GM21423 (cell line): ENCODE data around the gene SEPTIN6.
A peak's percentile ranks its signal among the peaks of the same experiment; 100 is the strongest.

Source experiments
- ATAC-seq: cut with Tn5 transposase; IDR thresholded peaks from one replicate; pipeline ENCODE4 v1.9.1; 2021; ENCODE audit warnings: mild to moderate bottlenecking, moderate library complexity; ENCODE audit not compliant: unreplicated experiment

SEPTIN6 gene

DNA sequence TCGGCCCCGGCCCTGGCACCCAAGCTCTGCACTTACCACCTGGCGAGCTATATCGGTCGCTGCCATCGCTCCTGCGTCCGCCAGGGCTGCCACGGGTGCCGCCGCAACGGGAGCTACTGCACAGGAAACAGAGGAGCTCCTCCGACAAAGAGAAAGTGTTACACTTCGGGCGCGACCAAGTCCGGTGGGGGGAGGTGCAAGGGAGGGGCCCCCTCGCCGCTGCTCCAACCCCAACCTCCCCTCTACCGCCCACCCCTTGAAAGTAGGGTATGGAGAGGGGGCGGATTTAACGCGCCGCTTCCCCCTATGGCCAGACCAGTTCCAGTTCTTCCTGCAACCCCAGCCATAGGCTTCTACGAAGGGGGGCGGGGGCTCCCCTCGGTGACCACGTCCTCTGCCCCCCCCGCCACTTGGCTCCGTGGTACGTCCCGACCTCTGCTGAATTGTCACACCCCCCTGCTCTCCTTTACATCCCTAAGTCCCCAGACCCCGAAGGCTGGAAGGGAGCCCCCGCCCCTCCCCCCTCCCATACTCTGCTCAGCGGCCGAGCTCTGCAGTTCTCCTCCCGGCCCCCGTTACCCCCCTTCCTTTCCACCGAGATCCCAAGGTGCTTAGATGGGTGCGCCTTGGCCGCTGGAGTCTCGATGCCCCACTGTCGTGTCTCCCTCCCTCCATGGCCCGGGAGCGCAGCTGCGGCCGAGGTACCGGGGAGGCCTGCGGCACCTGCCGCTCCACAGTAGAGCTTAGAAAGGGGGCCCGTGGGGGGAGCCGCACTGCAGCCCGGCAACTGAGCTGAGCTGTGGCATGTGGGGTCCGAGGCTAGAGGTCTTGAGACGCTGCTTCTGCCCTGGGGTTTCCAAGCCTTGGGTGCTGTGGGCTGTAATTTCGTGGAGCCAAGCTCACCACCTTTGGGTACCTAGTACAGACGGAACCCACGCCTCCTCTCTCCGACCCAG lies at the start of gene SEPTIN6:
Gene SEPTIN6, minus strand, starts transcription at position 129 of the 956 bp plus-strand sequence. Its CDS starts 63 bp downstream, at position 66.
- ATAC-seq: peak; percentile 70

DNA sequence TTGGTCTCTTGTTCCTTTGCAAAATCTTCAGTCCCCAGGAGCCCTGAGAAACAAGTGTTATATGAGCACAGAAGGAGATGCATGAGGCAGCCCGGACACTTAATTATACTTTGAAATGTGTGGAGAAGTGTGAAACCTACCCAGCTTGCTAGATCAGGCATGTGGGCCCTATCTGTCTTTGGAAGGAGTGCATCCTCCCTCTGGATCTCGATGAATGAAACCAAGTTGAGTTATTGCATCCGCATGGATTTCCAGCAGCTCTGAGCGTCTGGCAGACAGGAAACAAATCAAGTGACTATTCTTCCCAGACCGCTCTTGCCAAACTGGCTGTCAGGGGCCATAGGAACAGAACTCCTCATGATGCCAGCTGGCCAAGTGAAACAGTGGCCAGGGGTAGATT lies 45.8 kb upstream of the SEPTIN6 start:
- no peak for ATAC-seq

- no peak for ATAC-seq
These were observed 43.3 kb upstream of the SEPTIN6 start for GRCh38 chrX:119736206-119736764.

DNA sequence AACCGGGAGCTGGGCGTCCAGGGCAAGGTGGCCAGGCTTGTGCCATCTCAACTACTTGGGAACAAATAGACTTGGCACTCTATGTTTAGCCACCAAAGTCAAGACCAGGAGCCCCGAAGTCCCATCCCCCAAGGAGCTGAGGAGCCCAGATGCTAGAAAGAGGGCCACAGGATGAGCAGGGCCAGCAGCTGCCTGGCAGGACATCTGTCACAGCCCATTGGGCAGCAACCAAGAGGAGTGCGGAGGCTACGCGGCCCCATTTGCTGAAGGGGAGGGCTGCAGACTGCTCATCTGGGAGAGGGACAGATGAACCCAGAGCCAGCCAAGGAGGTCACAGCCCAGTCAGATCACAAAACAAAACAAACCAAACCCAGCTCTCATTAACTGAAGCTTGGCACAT lies 42.5 kb upstream of the SEPTIN6 start:
- no peak for ATAC-seq

- ATAC-seq: no peak
These were observed 42.0 kb upstream of the SEPTIN6 start for GRCh38 chrX:119734897-119735339.

- ATAC-seq: no peak
These were observed 36.6 kb upstream of the SEPTIN6 start for GRCh38 chrX:119729408-119730201.

GRCh38 chrX:119728487-119728886 lies 35.5 kb upstream of the SEPTIN6 start:
- no peak for ATAC-seq

DNA sequence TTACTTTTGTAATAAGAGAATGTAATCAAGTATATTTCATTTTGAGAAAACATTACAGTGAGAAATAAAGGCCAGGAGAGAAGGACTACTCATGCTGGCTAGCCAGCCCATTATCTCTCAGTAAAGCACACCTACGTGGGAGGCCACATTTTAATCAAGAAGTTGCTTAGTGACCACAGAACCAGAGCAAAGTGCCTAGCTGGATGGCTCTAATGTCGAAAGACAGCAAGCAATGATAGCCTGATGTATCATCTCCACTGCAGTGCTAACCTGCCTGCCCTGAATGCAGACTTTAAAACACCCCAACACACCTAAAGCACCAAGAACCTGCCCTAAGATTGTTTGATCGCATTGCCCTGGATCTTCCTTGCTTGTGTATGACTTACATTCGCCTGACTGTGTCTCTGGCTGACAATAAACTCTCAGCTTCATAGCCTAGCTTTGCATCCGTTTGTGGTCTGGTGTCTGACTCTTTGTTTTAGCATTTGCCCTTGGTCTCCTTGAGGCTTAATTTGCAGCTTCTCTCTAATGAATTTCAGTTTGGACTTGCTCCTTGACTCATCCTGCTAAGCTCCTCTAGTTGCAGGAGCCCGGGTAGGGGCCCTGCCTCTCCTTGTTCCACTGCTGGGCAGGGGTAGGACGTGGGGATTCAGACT lies 34.1 kb upstream of the SEPTIN6 start:
- no peak for ATAC-seq

DNA sequence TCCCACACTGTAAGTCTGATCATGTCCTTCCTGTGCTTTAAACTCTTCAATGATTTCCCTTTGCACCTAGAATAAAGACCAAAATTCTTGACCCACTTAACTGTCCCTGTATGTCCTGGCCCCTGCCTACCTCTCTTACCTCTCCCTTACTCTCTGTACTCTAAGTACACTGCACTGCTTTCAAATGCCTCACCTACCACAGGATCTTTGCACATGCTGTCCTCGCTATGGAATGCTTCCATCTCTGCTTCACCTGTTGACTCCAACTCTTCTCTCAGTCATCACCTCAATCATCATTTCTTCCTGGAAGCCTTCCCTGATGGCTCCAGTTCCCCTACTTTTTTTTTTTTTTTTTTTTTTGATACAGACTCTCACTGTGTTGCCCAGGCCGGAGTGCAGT lies 29.0 kb upstream of the SEPTIN6 start:
- ATAC-seq: no peak

DNA sequence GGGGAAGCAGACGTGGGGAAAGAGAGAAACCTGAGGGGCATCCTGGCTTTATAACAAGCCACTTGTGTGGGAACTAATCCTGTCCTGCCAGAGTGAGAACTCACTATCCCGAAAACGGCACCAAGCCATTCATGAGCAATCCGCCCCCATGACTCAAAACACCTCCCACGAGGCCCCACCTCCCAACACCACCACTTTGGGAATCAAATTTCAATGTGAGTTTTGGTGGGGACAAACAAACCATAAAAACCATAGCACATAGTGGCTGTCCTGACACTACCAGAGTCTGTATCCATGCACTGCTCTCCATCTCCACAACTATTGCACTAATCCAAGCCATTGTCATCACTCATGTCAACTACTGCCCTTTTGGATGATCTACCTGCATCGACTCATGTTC lies 28.5 kb upstream of the SEPTIN6 start:
- ATAC-seq: no peak

DNA sequence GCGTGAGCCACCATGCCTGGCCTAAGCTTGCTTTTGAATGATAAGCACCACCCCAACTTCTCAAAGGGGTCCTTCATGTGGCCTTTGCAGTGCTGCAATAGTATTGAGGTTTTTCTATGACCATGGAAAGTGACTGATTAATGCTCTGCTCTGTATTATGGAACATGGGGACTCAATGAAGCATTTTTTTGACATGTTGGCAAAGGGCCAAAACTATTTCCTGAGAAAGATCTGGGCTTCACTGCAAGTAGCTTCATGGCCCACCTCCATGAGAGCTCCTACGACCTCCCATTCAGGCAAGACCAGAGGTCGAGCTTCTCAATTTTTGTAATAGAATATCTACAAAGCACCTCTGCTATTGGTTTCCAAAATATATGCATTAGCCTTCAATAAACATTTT lies 16.7 kb upstream of the SEPTIN6 start:
- ATAC-seq: no peak

DNA sequence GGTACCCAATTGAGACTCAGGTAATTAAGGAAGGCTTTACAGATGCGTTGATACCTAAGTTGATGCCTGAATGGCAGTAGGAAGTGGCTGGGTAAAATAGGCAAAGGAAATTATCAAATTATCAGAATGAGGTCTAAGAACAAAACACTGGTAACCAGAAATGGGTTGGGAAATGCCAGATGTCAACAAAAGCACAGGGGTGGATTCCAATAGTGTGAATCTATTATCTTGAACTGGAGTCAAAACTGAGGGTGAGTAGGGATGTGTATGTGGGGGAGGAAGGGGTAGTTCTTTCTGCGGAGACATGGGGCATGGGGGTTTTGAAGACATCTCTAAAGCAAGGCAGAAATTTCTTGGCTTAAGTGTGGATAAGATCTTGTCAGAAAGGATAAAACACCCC lies 16.0 kb upstream of the SEPTIN6 start:
- ATAC-seq: no peak

DNA sequence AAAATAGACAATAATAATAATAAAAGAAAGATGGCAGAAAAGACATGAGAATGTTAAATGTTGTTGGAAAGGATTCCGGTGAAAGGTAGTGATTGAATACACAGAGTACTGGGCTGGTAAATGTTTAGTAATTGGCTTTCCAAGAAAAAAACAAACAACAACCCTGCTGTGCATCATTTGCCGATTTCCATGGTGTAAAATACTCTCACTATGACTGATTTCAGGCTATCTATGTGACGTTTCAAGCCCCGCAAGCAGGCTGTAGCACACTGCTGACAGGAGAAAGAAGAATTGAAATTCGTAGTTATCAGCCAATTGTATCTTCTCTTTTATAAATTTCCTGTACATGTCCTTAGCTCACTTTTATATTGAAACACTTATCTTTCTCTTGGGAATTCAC lies 13.6 kb upstream of the SEPTIN6 start:
- no peak for ATAC-seq

DNA sequence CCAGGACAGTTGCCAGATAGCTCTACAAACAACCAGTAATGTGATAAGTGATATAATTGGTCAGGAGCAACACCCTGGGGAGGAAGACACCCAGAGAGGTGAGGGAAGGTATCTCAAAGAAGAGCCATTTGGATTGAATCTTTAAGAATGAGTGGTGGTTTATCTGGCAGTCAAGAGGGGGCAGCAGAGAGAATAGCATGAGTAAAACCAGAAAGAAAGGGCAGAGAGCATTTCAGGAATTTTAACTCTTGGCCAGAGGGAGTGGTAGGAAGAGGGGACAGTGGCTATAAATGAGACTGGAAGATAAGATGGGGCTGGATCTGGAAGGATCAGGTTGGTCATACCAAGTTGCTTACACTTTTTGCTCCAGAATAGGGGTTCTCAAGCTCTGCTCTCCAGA lies 5.9 kb upstream of the SEPTIN6 start:
- no peak for ATAC-seq

DNA sequence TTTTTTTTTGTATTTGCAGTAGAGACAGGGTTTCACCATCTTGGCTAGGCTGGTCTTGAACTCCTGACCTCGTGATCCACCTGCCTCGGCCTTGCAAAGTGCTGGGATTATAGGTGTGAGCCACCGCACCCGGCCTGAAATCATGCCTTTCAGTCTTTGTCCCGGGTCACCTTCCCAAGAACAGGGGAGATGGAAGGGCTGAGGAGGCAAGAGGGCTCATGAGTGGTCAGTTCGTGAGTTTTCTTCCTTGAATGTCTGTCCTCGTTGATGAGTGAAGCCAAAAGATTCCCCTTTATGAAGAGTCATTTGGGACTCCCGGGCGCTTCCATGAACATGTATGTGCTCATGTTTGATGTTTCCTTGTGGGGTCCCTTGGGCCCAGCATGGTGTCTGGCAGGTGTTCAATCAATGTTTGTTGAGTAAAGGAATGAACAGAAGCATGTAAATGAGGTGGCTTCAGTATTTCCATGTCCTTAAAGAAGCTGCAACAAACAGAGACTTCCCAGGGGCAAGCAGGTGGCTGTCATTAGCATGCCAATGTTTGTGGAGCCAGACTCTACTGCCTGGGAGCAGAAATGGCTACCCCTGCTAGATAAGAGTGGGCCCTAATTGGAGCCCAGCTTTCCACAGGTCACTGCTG lies 3.4 kb upstream of the SEPTIN6 start:
- ATAC-seq: no peak

DNA sequence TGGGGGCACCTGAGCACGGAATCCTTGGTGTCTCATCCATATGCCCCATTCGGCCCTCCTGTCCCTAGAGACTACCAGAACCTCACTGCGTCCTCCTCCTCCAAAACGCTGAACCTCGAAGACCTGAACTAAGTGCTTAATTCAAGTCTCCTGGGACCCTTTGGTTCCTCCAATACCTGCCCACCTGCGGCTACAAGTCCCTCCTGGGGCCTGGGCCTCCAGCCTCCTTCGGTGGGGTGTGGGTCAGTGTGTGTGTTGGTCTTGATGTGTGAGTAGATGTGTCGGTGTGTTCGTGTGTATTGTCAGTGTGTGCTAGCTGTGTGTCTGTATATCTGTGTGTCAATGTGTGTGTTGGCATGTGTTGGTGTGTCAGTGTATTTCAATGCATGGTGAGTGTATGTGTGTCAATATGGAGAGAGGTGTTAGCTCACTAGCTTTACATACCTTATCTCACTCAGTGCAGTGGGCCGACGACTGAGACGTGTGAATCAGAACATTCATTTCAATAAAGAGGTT lies 2.6 kb upstream of the SEPTIN6 start:
- no peak for ATAC-seq

GRCh38 chrX:119694601-119695534 lies 1.9 kb upstream of the SEPTIN6 start:
- ATAC-seq: no peak

GRCh38 chrX:119693996-119694451 lies 1.1 kb upstream of the SEPTIN6 start:
- no peak for ATAC-seq
